ENCODE results near the gene RNU1-3.
"Not testable (repeated sequence)": the region's sequence is repeated elsewhere in the genome, so short reads cannot be mapped to it uniquely, and the experiment has no call there.

DNA sequence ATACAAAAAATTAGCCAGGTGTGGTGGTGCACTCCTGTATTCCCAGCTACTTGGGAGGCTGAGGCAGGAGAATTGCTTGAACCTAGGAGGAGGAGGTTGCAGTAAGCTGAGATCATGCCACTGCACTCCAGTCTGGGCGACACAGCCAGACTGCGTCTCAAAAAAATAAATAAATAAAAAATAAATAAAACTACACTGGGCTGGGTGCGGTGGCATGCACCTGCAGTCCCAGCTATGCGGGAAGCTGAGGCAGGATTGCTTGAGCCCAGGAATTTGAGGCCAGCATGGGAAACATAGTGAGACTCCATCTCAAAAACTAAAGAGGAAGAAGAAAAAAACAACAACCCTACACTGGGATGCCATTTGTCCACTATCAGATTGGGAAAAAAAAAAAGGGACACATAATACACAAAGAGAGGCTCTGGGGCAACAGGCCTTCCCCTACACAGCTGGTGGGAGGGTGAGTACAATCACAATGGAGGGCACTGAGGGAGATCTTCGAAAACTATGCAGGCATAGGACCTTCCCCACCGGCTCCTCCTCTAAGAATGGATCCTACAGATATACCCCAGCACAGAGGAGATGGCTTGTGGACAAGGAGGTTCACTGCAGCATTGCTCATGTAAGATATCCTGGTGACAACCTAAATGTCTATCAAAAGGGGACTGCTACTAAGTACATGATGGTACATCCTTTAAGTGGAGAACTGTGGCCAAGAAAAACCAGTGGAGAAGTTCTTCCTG, 33.0 kb downstream of the RNU1-3 start:
- TF ChIP-seq, protein P1, sequence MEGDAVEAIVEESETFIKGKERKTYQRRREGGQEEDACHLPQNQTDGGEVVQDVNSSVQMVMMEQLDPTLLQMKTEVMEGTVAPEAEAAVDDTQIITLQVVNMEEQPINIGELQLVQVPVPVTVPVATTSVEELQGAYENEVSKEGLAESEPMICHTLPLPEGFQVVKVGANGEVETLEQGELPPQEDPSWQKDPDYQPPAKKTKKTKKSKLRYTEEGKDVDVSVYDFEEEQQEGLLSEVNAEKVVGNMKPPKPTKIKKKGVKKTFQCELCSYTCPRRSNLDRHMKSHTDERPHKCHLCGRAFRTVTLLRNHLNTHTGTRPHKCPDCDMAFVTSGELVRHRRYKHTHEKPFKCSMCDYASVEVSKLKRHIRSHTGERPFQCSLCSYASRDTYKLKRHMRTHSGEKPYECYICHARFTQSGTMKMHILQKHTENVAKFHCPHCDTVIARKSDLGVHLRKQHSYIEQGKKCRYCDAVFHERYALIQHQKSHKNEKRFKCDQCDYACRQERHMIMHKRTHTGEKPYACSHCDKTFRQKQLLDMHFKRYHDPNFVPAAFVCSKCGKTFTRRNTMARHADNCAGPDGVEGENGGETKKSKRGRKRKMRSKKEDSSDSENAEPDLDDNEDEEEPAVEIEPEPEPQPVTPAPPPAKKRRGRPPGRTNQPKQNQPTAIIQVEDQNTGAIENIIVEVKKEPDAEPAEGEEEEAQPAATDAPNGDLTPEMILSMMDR (IDR thresholded peaks at IDR 0.05; ENCODE audit: low read depth, low read length) = not testable (repeated sequence)
- not testable (repeated sequence) for TF ChIP-seq POLR2A (IDR thresholded peaks at IDR 0.05; ENCODE audit: extremely low read depth, insufficient read length)
